ENCODE results near the gene CYP4F2. TPM values are rescaled to one million over a fixed set of nuclear protein-coding genes. Genes with fewer than 3 reads are reported as not detected.
"Not testable (repeated sequence)": the region's sequence is repeated elsewhere in the genome, so short reads cannot be mapped to it uniquely, and the experiment has no call there.

The CYP4F2 gene
- total RNA-seq, 2 experiments from 2014 or later = not detected

GRCh38 chr19:15869109-15869555, 28.7 kb downstream of the CYP4F2 start:
- no peak overlapping the region for H3K27ac Mint-ChIP-seq
- intact Hi-C loops (cut with micrococcal nuclease) = loop anchor here (1.0 to 5.0 kb wide), 2 partner anchors 47 to 240 kb away; no protein-coding TSS in a partner anchor
- H3K9me3 Mint-ChIP-seq = no peaks in the 10 kb centered on the region
- peaks cover 16% of the 10 kb centered on the region for H3K27me3 Mint-ChIP-seq
- H3K36me3 Mint-ChIP-seq = no peaks in the 10 kb centered on the region
- no peaks in the 10 kb centered on the region for H3K4me1 Mint-ChIP-seq (ENCODE audit: low read depth)
- CTCF ChIA-PET = interaction anchor here (0.7 to 1.4 kb wide), 7 partner anchors 14 to 239 kb away, joined by 3 to 8 read pairs (median 3); no protein-coding TSS in a partner anchor
- POLR2A ChIA-PET = no interaction called here
- DNase-seq = peak; percentile 56
- no peak overlapping the region for H3K4me3 Mint-ChIP-seq

- ChIA-PET POLR2A (no interaction called here), CTCF (no interaction called here)
- no peaks in the 10 kb centered on the region for H3K36me3 Mint-ChIP-seq
- no peak overlapping the region for H3K4me3 Mint-ChIP-seq
- H3K4me1 Mint-ChIP-seq (ENCODE audit: low read depth) = no peaks in the 10 kb centered on the region
- intact Hi-C loops (cut with micrococcal nuclease) = loop anchor here (5.0 kb wide), 1 partner anchor 44 kb away; no protein-coding TSS in a partner anchor
- DNase-seq = no peak
- no peak overlapping the region for H3K27ac Mint-ChIP-seq
- H3K9me3 Mint-ChIP-seq = no peaks in the 10 kb centered on the region
- peaks cover 6% of the 10 kb centered on the region for H3K27me3 Mint-ChIP-seq
Measured at GRCh38 chr19:15866636-15867035, 31.2 kb downstream of the CYP4F2 start.

- Mint-ChIP-seq H3K4me1 (ENCODE audit: low read depth) (no peaks in the 10 kb centered on the region), H3K36me3 (no peaks in the 10 kb centered on the region), H3K4me3 (no peak overlapping the region), H3K27ac (no peak overlapping the region), H3K9me3 (no peaks in the 10 kb centered on the region), H3K27me3 (peaks cover 5% of the 10 kb centered on the region)
- DNase-seq = no peak
- POLR2A ChIA-PET = no interaction called here
- intact Hi-C loops (cut with micrococcal nuclease) = loop anchor here (5.0 kb wide), 1 partner anchor 43 kb away; no protein-coding TSS in a partner anchor
- CTCF ChIA-PET = no interaction called here
Measured at GRCh38 chr19:15864824-15865223, 33.0 kb downstream of the CYP4F2 start.

GRCh38 chr19:15863272-15863671, 34.6 kb downstream of the CYP4F2 start:
- CTCF ChIA-PET = no interaction called here
- H3K9me3 Mint-ChIP-seq = no peaks in the 10 kb centered on the region
- intact Hi-C loops (cut with micrococcal nuclease) = no loop called here
- no peak overlapping the region for H3K27ac Mint-ChIP-seq
- H3K4me1 Mint-ChIP-seq (ENCODE audit: low read depth) = no peaks in the 10 kb centered on the region
- POLR2A ChIA-PET = no interaction called here
- H3K4me3 Mint-ChIP-seq = no peak overlapping the region
- no peaks in the 10 kb centered on the region for H3K36me3 Mint-ChIP-seq
- DNase-seq = no peak
- H3K27me3 Mint-ChIP-seq = peaks cover 2% of the 10 kb centered on the region

- Mint-ChIP-seq H3K4me3 (no peak overlapping the region), H3K27me3 (peaks cover 2% of the 10 kb centered on the region), H3K9me3 (no peaks in the 10 kb centered on the region), H3K27ac (no peak overlapping the region), H3K4me1 (ENCODE audit: low read depth) (no peaks in the 10 kb centered on the region), H3K36me3 (no peaks in the 10 kb centered on the region)
- POLR2A ChIA-PET = no interaction called here
- no peak for DNase-seq
- intact Hi-C loops (cut with micrococcal nuclease) = no loop called here
- CTCF ChIA-PET = no interaction called here
Measured at GRCh38 chr19:15862444-15862843, 35.4 kb downstream of the CYP4F2 start.

GRCh38 chr19:15860522-15860921, 37.4 kb downstream of the CYP4F2 start:
- Mint-ChIP-seq H3K4me1 (ENCODE audit: low read depth) (no peaks in the 10 kb centered on the region), H3K36me3 (no peaks in the 10 kb centered on the region), H3K4me3 (no peak overlapping the region), H3K27me3 (peaks cover 2% of the 10 kb centered on the region), H3K27ac (no peak overlapping the region), H3K9me3 (no peaks in the 10 kb centered on the region)
- no peak for DNase-seq
- CTCF ChIA-PET = interaction anchor here (0.7 kb wide), 1 partner anchor 915 kb away, joined by 3 read pairs; no protein-coding TSS in a partner anchor
- intact Hi-C loops (cut with micrococcal nuclease) = no loop called here
- POLR2A ChIA-PET = no interaction called here

GRCh38 chr19:15859187-15859586, 38.7 kb downstream of the CYP4F2 start:
- intact Hi-C loops (cut with micrococcal nuclease) = no loop called here
- ChIA-PET CTCF (no interaction called here), POLR2A (interaction anchor here (0.6 kb wide), 1 partner anchor 1271 kb away, joined by 3 read pairs; no protein-coding TSS in a partner anchor)

GRCh38 chr19:15850385-15850784, 47.5 kb downstream of the CYP4F2 start:
- DNase-seq = no peak
- intact Hi-C loops (cut with micrococcal nuclease) = no loop called here
- Mint-ChIP-seq H3K4me3 (no peak overlapping the region), H3K36me3 (no peaks in the 10 kb centered on the region), H3K27me3 (no peaks in the 10 kb centered on the region), H3K9me3 (no peaks in the 10 kb centered on the region), H3K27ac (no peak overlapping the region), H3K4me1 (ENCODE audit: low read depth) (peaks cover 4% of the 10 kb centered on the region)
- ChIA-PET CTCF (no interaction called here), POLR2A (no interaction called here)

More at GRCh38 chr19:15859187-15859586, 38.7 kb downstream of the CYP4F2 start:
- H3K4me3 Mint-ChIP-seq = no peak overlapping the region
- H3K9me3 Mint-ChIP-seq = no peaks in the 10 kb centered on the region
- peaks cover 2% of the 10 kb centered on the region for H3K27me3 Mint-ChIP-seq
- no peaks in the 10 kb centered on the region for H3K36me3 Mint-ChIP-seq
- H3K27ac Mint-ChIP-seq = no peak overlapping the region
- no peaks in the 10 kb centered on the region for H3K4me1 Mint-ChIP-seq (ENCODE audit: low read depth)
- DNase-seq = no peak

GRCh38 chr19:15846923-15847322, 51.0 kb downstream of the CYP4F2 start:
- Mint-ChIP-seq H3K36me3 (no peaks in the 10 kb centered on the region), H3K4me1 (ENCODE audit: low read depth) (peaks cover 26% of the 10 kb centered on the region), H3K9me3 (no peaks in the 10 kb centered on the region), H3K27ac (no peak overlapping the region), H3K4me3 (no peak overlapping the region), H3K27me3 (no peaks in the 10 kb centered on the region)
- CTCF ChIA-PET = no interaction called here
- intact Hi-C loops (cut with micrococcal nuclease) = no loop called here
- POLR2A ChIA-PET = no interaction called here
- no peak for DNase-seq

- Mint-ChIP-seq H3K4me1 (ENCODE audit: low read depth) (peaks cover 28% of the 10 kb centered on the region), H3K27ac (peak overlapping the region; percentile 19)
- POLR2A ChIA-PET; intact Hi-C loops (cut with micrococcal nuclease); DNase-seq; H3K36me3 Mint-ChIP-seq; H3K27me3 Mint-ChIP-seq; CTCF ChIA-PET; H3K4me3 Mint-ChIP-seq; H3K9me3 Mint-ChIP-seq: not testable (repeated sequence)
Measured at GRCh38 chr19:15843894-15844222, 54.0 kb downstream of the CYP4F2 start.

GRCh38 chr19:15843203-15843893, 54.5 kb downstream of the CYP4F2 start:
- no peaks in the 10 kb centered on the region for H3K36me3 Mint-ChIP-seq
- intact Hi-C loops (cut with micrococcal nuclease) = no loop called here
- CTCF ChIA-PET = no interaction called here
- no peaks in the 10 kb centered on the region for H3K9me3 Mint-ChIP-seq
- peaks cover 33% of the 10 kb centered on the region for H3K4me1 Mint-ChIP-seq (ENCODE audit: low read depth)
- no peak overlapping the region for H3K4me3 Mint-ChIP-seq
- DNase-seq = no peak
- POLR2A ChIA-PET = no interaction called here
- H3K27ac Mint-ChIP-seq = peak overlapping the region; percentile 19
- H3K27me3 Mint-ChIP-seq = no peaks in the 10 kb centered on the region

- Mint-ChIP-seq H3K36me3 (no peaks in the 10 kb centered on the region), H3K27ac (no peak overlapping the region)
- POLR2A ChIA-PET = no interaction called here
Measured at GRCh38 chr19:15841875-15842569, 55.9 kb downstream of the CYP4F2 start.

GRCh38 chr19:15840833-15841232, 57.0 kb downstream of the CYP4F2 start:
- Mint-ChIP-seq H3K4me3 (no peak overlapping the region), H3K4me1 (ENCODE audit: low read depth) (peaks cover 39% of the 10 kb centered on the region), H3K27ac (no peak overlapping the region), H3K27me3 (no peaks in the 10 kb centered on the region), H3K36me3 (no peaks in the 10 kb centered on the region), H3K9me3 (no peaks in the 10 kb centered on the region)
- ChIA-PET POLR2A (no interaction called here), CTCF (no interaction called here)
- intact Hi-C loops (cut with micrococcal nuclease) = no loop called here
- no peak for DNase-seq

More at GRCh38 chr19:15841875-15842569, 55.9 kb downstream of the CYP4F2 start:
- CTCF ChIA-PET = no interaction called here
- intact Hi-C loops (cut with micrococcal nuclease) = no loop called here
- H3K27me3 Mint-ChIP-seq = no peaks in the 10 kb centered on the region
- DNase-seq = peak; percentile 41
- no peaks in the 10 kb centered on the region for H3K9me3 Mint-ChIP-seq
- peaks cover 38% of the 10 kb centered on the region for H3K4me1 Mint-ChIP-seq (ENCODE audit: low read depth)
- no peak overlapping the region for H3K4me3 Mint-ChIP-seq
